HCT116 (cell line): ENCODE measurements around the gene NPC2. TPM values are rescaled to one million over a fixed set of nuclear protein-coding genes. Genes with fewer than 3 reads are reported as not detected.

Experiments
- ATAC-seq: fragments of 200-7000 bp; cut with Tn5 transposase; 2 replicates; pipeline ENCODE4 v1.9.1; 2020; ENCODE audit warnings: mild to moderate bottlenecking, moderate library complexity
- BruUV-seq: library from RNA; stranded (reverse); fragments of 400-500 nt; replicated peaks from 2 replicates; lab custom pipeline; 2021; lab: Mats Ljungman, UMichigan
- CTCF ChIA-PET: fragments of 300-600 bp; sonication (Branson Sonifier 250); formaldehyde crosslinking; loops from one replicate; lab custom pipeline; 2021; ENCODE audit warnings: antibody characterized with exemption; lab: Charles Lee
- POLR2A ChIA-PET: fragments of 300-600, 350-600 bp; sonication (Branson Sonifier 250); formaldehyde crosslinking; loops from one replicate; lab custom pipeline; 2021; ENCODE audit warnings: antibody characterized with exemption; lab: Charles Lee
- RAD21 ChIA-PET, 2 experiments: fragments of 300-600 bp; sonication (Branson Sonifier 250); formaldehyde crosslinking; loops; one replicate each; lab custom pipeline; 2023; ENCODE audit warnings: low total read pairs in 2 of 2; ENCODE audit not compliant: uncharacterized antibody in 2 of 2, unreplicated experiment in 2 of 2, low non-redundant PET in 1 of 2; lab: Charles Lee
- DNase-seq: peaks from one replicate; pipeline ENCODE4 v3.0.0-alpha.2; 2010; ENCODE audit warnings: low read depth, low spot score
- H2AFZ ChIP-seq: fragments of 200-600 bp; shearing (Covaris generic), sonication (generic); 2 replicates; pipeline ENCODE4 v1.6.1; 2017; ENCODE audit warnings: low read depth, mixed run types, mixed read lengths, antibody characterized with exemption, low read length; ENCODE audit not compliant: poor library complexity, severe bottlenecking
- H3K27ac ChIP-seq: 2 replicates; pipeline ENCODE4 v1.5.1; 2012; ENCODE audit warnings: low read depth, low read length
- H3K27me3 ChIP-seq: fragments of 200-600 bp; sonication (generic); 2 replicates; pipeline ENCODE4 v1.6.1; 2016; ENCODE audit warnings: mixed run types, low read length, mixed read lengths; ENCODE audit not compliant: insufficient read depth
- H3K36me3 ChIP-seq, 2 experiments: fragments of 200-500 bp in 1 of 2; fragments of 200-600 bp in 1 of 2; sonication (Bioruptor generic) in 1 of 2; sonication (generic) in 1 of 2; 2 replicates each; pipeline versions ENCODE4 v1.5.1 to v1.6.1; 2014 to 2016; ENCODE audit warnings: low read length in 2 of 2, inconsistent platforms in 1 of 2, mixed read lengths in 1 of 2, mixed run types in 1 of 2; ENCODE audit not compliant: insufficient read depth in 2 of 2, control insufficient read depth in 1 of 2
- H3K4me1 ChIP-seq, 2 experiments: fragments of 200-600 bp in 1 of 2; sonication (generic) in 1 of 2; 2 replicates each; pipeline versions ENCODE4 v1.5.1 to v1.6.1; 2012 to 2017; ENCODE audit warnings: low read length in 2 of 2, inconsistent platforms in 1 of 2, mild to moderate bottlenecking in 1 of 2, mixed read lengths in 1 of 2, mixed run types in 1 of 2, moderate library complexity in 1 of 2; ENCODE audit not compliant: insufficient read depth in 2 of 2, control insufficient read depth in 1 of 2
- H3K4me2 ChIP-seq: fragments of 200-600 bp; sonication (generic); 2 replicates; pipeline ENCODE4 v1.6.1; 2017; ENCODE audit warnings: mixed run types, low read length, mixed read lengths
- H3K4me3 ChIP-seq, 2 experiments: fragments of 200-600 bp in 1 of 2; sonication (generic) in 1 of 2; replicated peaks in 1 of 2; 2 replicates each; pipeline ENCODE4 v1.5.1; 2011 to 2016; ENCODE audit warnings: low read length in 2 of 2, control low read depth in 1 of 2, low read depth in 1 of 2, mild to moderate bottlenecking in 1 of 2, mixed read lengths in 1 of 2, mixed run types in 1 of 2
- H3K79me2 ChIP-seq: fragments of 200-600 bp; sonication (generic); 2 replicates; pipeline ENCODE4 v1.6.1; 2017; ENCODE audit warnings: mild to moderate bottlenecking, mixed run types, low read length, moderate library complexity, mixed read lengths; ENCODE audit not compliant: insufficient read depth
- H3K9ac ChIP-seq: fragments of 200-600 bp; sonication (generic); 2 replicates; pipeline ENCODE4 v1.6.1; 2016; ENCODE audit warnings: low read length, mixed read lengths
- H3K9me2 ChIP-seq: fragments of 200-600 bp; sonication (generic), shearing (Covaris generic); 2 replicates; pipeline ENCODE4 v1.6.1; 2017; ENCODE audit warnings: mixed run types, mild to moderate bottlenecking, moderate library complexity; ENCODE audit not compliant: insufficient read depth
- H3K9me3 ChIP-seq, 2 experiments: fragments of 200-500 bp in 1 of 2; fragments of 200-600 bp in 1 of 2; sonication (Bioruptor generic) in 1 of 2; sonication (generic) in 1 of 2; 2 replicates each; pipeline ENCODE4 v1.6.1; 2014 to 2017; ENCODE audit warnings: low read length in 2 of 2, mixed read lengths in 2 of 2, inconsistent platforms in 1 of 2, low read depth in 1 of 2, mild to moderate bottlenecking in 1 of 2, mixed run types in 1 of 2, moderate library complexity in 1 of 2; ENCODE audit not compliant: control insufficient read depth in 1 of 2, insufficient read depth in 1 of 2
- H4K20me1 ChIP-seq: fragments of 200-600 bp; sonication (generic), shearing (Covaris generic); 2 replicates; pipeline ENCODE4 v1.6.1; 2017; ENCODE audit warnings: mixed run types, mild to moderate bottlenecking, moderate library complexity; ENCODE audit not compliant: insufficient read depth
- CEBPB ChIP-seq: IDR thresholded peaks from 2 replicates; pipeline ENCODE4 v1.6.1; 2012; ENCODE audit warnings: low read depth
- EZH2phosphoT487 ChIP-seq: fragments of 200-600 bp; IDR thresholded peaks from 2 replicates; pipeline ENCODE4 v1.6.1; 2018; ENCODE audit warnings: antibody characterized with exemption, borderline replicate concordance
- FOSL1 ChIP-seq: IDR thresholded peaks from 2 replicates; pipeline ENCODE4 v1.6.1; 2012; ENCODE audit warnings: low read depth
- JUND ChIP-seq: IDR thresholded peaks from 2 replicates; pipeline ENCODE4 v1.6.1; 2012
- POLR2A ChIP-seq: IDR thresholded peaks from 2 replicates; pipeline ENCODE4 v1.7.0; 2011; ENCODE audit warnings: borderline replicate concordance; ENCODE audit not compliant: insufficient read depth, insufficient read length; ENCODE audit errors: extremely low read depth
- RAD21 ChIP-seq: IDR thresholded peaks from 2 replicates; pipeline ENCODE4 v1.6.1; 2012; ENCODE audit warnings: low read depth, mild to moderate bottlenecking
- REST ChIP-seq: IDR thresholded peaks from 2 replicates; pipeline ENCODE4 v1.6.1; 2012; ENCODE audit warnings: low read depth
- SIN3A ChIP-seq: IDR thresholded peaks from 2 replicates; pipeline ENCODE4 v1.6.1; 2012; ENCODE audit warnings: low read depth
- SRF ChIP-seq: IDR thresholded peaks from 2 replicates; pipeline ENCODE4 v1.6.1; 2012; ENCODE audit warnings: low read depth
- YY1 ChIP-seq: IDR thresholded peaks from 2 replicates; pipeline ENCODE4 v1.6.1; 2011; ENCODE audit warnings: low read length, low read depth, moderate library complexity, mild to moderate bottlenecking; ENCODE audit not compliant: insufficient replicate concordance; ENCODE audit errors: extremely low read depth
- ZFX ChIP-seq: fragments of 450-650 bp; IDR thresholded peaks from 2 replicates; pipeline ENCODE4 v1.6.1; 2017
- intact Hi-C: fragments of 100-400 bp; cut with micrococcal nuclease; formaldehyde crosslinking; loops from 2 replicates; pipeline ENCODE4 v1.10.0; 2022
- total RNA-seq: library from RNA; stranded (reverse); gene quantifications from one replicate; pipeline ENCODE4 v1.2.1, GENCODE V29; 2021; ENCODE audit not compliant: unreplicated experiment
- TF ChIP-seq, protein P1 (sequence below), 3 experiments: fragments of 200-600 bp in 1 of 3; sonication (generic) in 1 of 3; IDR thresholded peaks in 2 of 3; conservative IDR thresholded peaks in 1 of 3; 2 replicates each; pipeline ENCODE4 v1.5.1; 2012 to 2017; ENCODE audit warnings: low read depth in 2 of 3, low read length in 2 of 3, antibody characterized with exemption in 1 of 3, borderline replicate concordance in 1 of 3, control low read depth in 1 of 3, mild to moderate bottlenecking in 1 of 3, mixed read lengths in 1 of 3, mixed run types in 1 of 3, moderate library complexity in 1 of 3; ENCODE audit not compliant: insufficient read depth in 1 of 3

NPC2 gene
- total RNA-seq, 1 experiment from 2014 or later, result 105 TPM

- Histone ChIP-seq H3K36me3 (no peaks in the 10 kb centered on the region), H3K9me3 (no peaks in the 10 kb centered on the region), H3K27me3 (no peaks in the 10 kb centered on the region), H3K79me2 (no peaks in the 10 kb centered on the region), H3K4me3 (no peak overlapping the region), H3K9me2 (no peaks in the 10 kb centered on the region), H3K4me1 (peaks cover 0 to 15% of the 10 kb centered on the region in 2 experiments; a peak in 2 of 4 replicates), H3K4me2 (no peak overlapping the region), H3K9ac (no peak overlapping the region), H4K20me1 (no peaks in the 10 kb centered on the region), H3K27ac (no peak overlapping the region), H2AFZ (no peak overlapping the region)
- TF ChIP-seq YY1 (no peak), POLR2A (no peak), EZH2phosphoT487 (no peak), FOSL1 (no peak), JUND (no peak), CEBPB (no peak), ZFX (no peak), SRF (no peak)
- ChIA-PET RAD21 (no interaction called here), POLR2A (no interaction called here), CTCF (interaction anchor here (1.6 to 2.1 kb wide), 2 partner anchors 10 to 106 kb away, joined by 6 to 10 read pairs; partner anchors contain the start of genes ISCA2 and NPC2)
- DNase-seq (no peak), ATAC-seq (no peak)
- intact Hi-C loops, result no loop called here
- BruUV-seq, result no TSS peak
Measured at GRCh38 chr14:74503291-74503937, 10.3 kb upstream of the NPC2 start.

- TF ChIP-seq REST, result no peak
- no peak for TF ChIP-seq SIN3A
- TF ChIP-seq, protein P1, sequence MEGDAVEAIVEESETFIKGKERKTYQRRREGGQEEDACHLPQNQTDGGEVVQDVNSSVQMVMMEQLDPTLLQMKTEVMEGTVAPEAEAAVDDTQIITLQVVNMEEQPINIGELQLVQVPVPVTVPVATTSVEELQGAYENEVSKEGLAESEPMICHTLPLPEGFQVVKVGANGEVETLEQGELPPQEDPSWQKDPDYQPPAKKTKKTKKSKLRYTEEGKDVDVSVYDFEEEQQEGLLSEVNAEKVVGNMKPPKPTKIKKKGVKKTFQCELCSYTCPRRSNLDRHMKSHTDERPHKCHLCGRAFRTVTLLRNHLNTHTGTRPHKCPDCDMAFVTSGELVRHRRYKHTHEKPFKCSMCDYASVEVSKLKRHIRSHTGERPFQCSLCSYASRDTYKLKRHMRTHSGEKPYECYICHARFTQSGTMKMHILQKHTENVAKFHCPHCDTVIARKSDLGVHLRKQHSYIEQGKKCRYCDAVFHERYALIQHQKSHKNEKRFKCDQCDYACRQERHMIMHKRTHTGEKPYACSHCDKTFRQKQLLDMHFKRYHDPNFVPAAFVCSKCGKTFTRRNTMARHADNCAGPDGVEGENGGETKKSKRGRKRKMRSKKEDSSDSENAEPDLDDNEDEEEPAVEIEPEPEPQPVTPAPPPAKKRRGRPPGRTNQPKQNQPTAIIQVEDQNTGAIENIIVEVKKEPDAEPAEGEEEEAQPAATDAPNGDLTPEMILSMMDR (IDR thresholded peaks at IDR 0.05 in 2 of 3, conservative IDR thresholded peaks at IDR 0.05 in 1 of 3; ENCODE audit: borderline replicate concordance in 1 of 3, insufficient read depth in 1 of 3, low read depth in 2 of 3, low read length in 2 of 3), result peak; percentile 40 to 71 (median 62); a peak in 5 of 6 replicates
- peak; percentile 36 for TF ChIP-seq RAD21
- no peaks in the 10 kb centered on the region for H4K20me1 ChIP-seq
- DNase-seq (no peak), ATAC-seq (peak; percentile 80)
- H2AFZ ChIP-seq, result no peak overlapping the region
- H3K4me3 ChIP-seq, result no peak overlapping the region
- no peak overlapping the region for H3K9ac ChIP-seq
- BruUV-seq, result no TSS peak
- H3K4me1 ChIP-seq, result peaks cover 0 to 15% of the 10 kb centered on the region in 2 experiments; a peak in 2 of 4 replicates
- H3K9me3 ChIP-seq, result no peaks in the 10 kb centered on the region
- H3K9me2 ChIP-seq, result no peaks in the 10 kb centered on the region
- no peaks in the 10 kb centered on the region for H3K27me3 ChIP-seq
- ChIA-PET POLR2A (no interaction called here), RAD21 (no interaction called here), CTCF (interaction anchor here (0.7 to 1.6 kb wide), 4 partner anchors 9 to 107 kb away, joined by 4 to 11 read pairs (median 6); partner anchors contain the start of genes ISCA2 and NPC2)
- no peaks in the 10 kb centered on the region for H3K36me3 ChIP-seq
- intact Hi-C loops, result loop anchor here (1.0 kb wide), 1 partner anchor 302 kb away; no protein-coding TSS in a partner anchor
- H3K4me2 ChIP-seq, result no peak overlapping the region
- no peak overlapping the region for H3K27ac ChIP-seq
- no peaks in the 10 kb centered on the region for H3K79me2 ChIP-seq
Measured at GRCh38 chr14:74502236-74503019, 9.3 kb upstream of the NPC2 start.
